22Rv1 (cell line): ENCODE data around the gene ADAMTS16.

Source experiments
- CTCF ChIP-seq: fragments of 450-650 bp; IDR thresholded peaks from 2 replicates; pipeline ENCODE4 v1.5.1; 2017; ENCODE audit warnings: mild to moderate bottlenecking
- ZFX ChIP-seq: fragments of 450-650 bp; IDR thresholded peaks from 2 replicates; pipeline ENCODE4 v1.6.1; 2017; ENCODE audit warnings: antibody characterized with exemption, borderline replicate concordance

GRCh38 chr5:5183933-5184332 lies 43.8 kb downstream of the ADAMTS16 start:
- TF ChIP-seq CTCF, result no peak
- no peak for TF ChIP-seq ZFX
